ENCODE results near the gene PARD3. TPM values are rescaled to one million over a fixed set of nuclear protein-coding genes. Genes with fewer than 3 reads are reported as not detected.
"Not testable (repeated sequence)": the region's sequence is repeated elsewhere in the genome, so short reads cannot be mapped to it uniquely, and the experiment has no call there.

PARD3 gene
- total and polyA plus RNA-seq, 8 donors: 25.6 to 54.5 (median 47.8) TPM

GRCh38 chr10:34794835-34795234 is 20.3 kb downstream of the PARD3 start:
- intact Hi-C loops (cut with DNase I): no loop called here
- no peak overlapping the region for H3K27ac ChIP-seq
- peaks cover 0 to 5% of the 10 kb centered on the region in 2 donors for H3K4me1 ChIP-seq
- no peak for TF ChIP-seq CTCF (IDR thresholded peaks at IDR 0.05)
- no peaks in the 10 kb centered on the region for H3K36me3 ChIP-seq
- H3K9me3 ChIP-seq: no peaks in the 10 kb centered on the region
- ATAC-seq (no peak), DNase-seq (no peak)
- H3K27me3 ChIP-seq: no peaks in the 10 kb centered on the region
- no peak overlapping the region for H3K4me3 ChIP-seq

- H3K27ac ChIP-seq; ATAC-seq; intact Hi-C loops (cut with DNase I); H3K36me3 ChIP-seq; DNase-seq; H3K27me3 ChIP-seq; H3K9me3 ChIP-seq; H3K4me1 ChIP-seq; H3K4me3 ChIP-seq: not testable (repeated sequence)
These were observed 21.5 kb downstream of the PARD3 start for GRCh38 chr10:34793581-34793980.

- H3K9me3 ChIP-seq: no peaks in the 10 kb centered on the region
- H3K4me1 ChIP-seq: peaks cover 0 to 5% of the 10 kb centered on the region in 2 donors
- no peak overlapping the region for H3K27ac ChIP-seq
- H3K27me3 ChIP-seq: no peaks in the 10 kb centered on the region
- H3K4me3 ChIP-seq: no peak overlapping the region
- ATAC-seq: no peak
- no peak for DNase-seq
- intact Hi-C loops (cut with DNase I): no loop called here
- no peaks in the 10 kb centered on the region for H3K36me3 ChIP-seq
- TF ChIP-seq CTCF (IDR thresholded peaks at IDR 0.05): no peak
These were observed 22.2 kb downstream of the PARD3 start for GRCh38 chr10:34792881-34793280.

- no peaks in the 10 kb centered on the region for H3K9me3 ChIP-seq
- ATAC-seq (no peak), DNase-seq (no peak)
- no peak for TF ChIP-seq CTCF (IDR thresholded peaks at IDR 0.05)
- intact Hi-C loops (cut with DNase I): no loop called here
- no peaks in the 10 kb centered on the region for H3K27me3 ChIP-seq
- H3K27ac ChIP-seq: no peak overlapping the region
- peaks cover 0 to 5% of the 10 kb centered on the region in 2 donors for H3K4me1 ChIP-seq
- no peaks in the 10 kb centered on the region for H3K36me3 ChIP-seq
- no peak overlapping the region for H3K4me3 ChIP-seq
These were observed 23.1 kb downstream of the PARD3 start for GRCh38 chr10:34791947-34792346.

GRCh38 chr10:34791228-34791627 is 23.9 kb downstream of the PARD3 start:
- DNase-seq: no peak
- Histone ChIP-seq H3K4me3 (no peak overlapping the region), H3K36me3 (no peaks in the 10 kb centered on the region), H3K9me3 (no peaks in the 10 kb centered on the region), H3K27me3 (no peaks in the 10 kb centered on the region), H3K4me1 (peaks cover 0 to 5% of the 10 kb centered on the region in 2 donors), H3K27ac (no peak overlapping the region)
- no peak for ATAC-seq
- intact Hi-C loops (cut with DNase I): no loop called here
- no peak for TF ChIP-seq CTCF (IDR thresholded peaks at IDR 0.05)

- ATAC-seq (peak; percentile 34), DNase-seq (no peak)
- Histone ChIP-seq H3K4me3 (no peak overlapping the region), H3K27me3 (no peaks in the 10 kb centered on the region), H3K36me3 (no peaks in the 10 kb centered on the region), H3K27ac (no peak overlapping the region), H3K4me1 (peaks cover 0 to 5% of the 10 kb centered on the region in 2 donors), H3K9me3 (no peaks in the 10 kb centered on the region)
- intact Hi-C loops (cut with DNase I): no loop called here
- TF ChIP-seq CTCF (IDR thresholded peaks at IDR 0.05): no peak
These were observed 25.1 kb downstream of the PARD3 start for GRCh38 chr10:34789966-34790506.
